HS-27A (cell line): ENCODE measurements around the gene DGCR6.
A peak's percentile ranks its signal among the peaks of the same experiment; 100 is the strongest.
"Not testable (repeated sequence)": the region's sequence is repeated elsewhere in the genome, so short reads cannot be mapped to it uniquely, and the experiment has no call there.

Experiments used
- DNase-seq: peaks from one replicate; pipeline ENCODE4 v3.0.0-alpha.2; 2012; ENCODE audit warnings: low read depth, missing footprints

DGCR6 gene

DNA sequence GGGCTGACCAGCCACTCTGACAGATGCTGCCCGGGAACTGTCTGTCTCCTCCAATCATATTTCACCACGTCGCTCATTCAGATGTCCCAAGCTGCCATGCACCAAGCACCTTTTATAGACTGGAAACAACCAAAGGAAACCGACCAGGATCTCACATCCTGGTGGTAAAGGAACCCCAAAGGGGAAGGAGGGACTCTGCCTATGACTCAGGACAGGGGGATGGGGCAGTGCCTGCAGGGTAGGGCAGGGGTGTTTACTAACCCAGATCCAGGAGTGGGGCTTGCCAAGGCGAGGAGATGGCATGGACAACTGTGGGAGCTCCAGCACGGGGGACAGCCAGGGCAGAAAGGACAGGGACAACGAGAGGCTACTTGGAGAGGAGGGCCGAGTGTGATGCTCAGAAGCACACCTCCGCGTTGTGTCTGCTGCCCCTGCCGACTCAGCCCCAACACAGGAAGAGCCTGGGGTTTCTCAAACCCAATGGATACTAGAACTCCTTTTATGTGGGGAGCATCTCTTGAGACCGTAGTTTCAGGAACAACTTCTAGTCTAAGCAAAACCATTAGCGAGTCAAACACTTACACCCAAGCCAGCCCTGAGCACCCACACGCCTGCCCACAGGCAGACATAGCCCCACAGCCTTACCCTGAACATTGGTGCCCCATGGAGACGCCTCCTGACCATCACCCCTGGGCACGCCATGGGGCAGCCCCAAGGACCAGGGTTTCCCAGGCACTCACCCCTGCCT is 26.0 kb downstream of the DGCR6 start:
- no peak for DNase-seq

- DNase-seq, result no peak
Measured at GRCh38 chr22:18933914-18934313, 27.8 kb downstream of the DGCR6 start.

- DNase-seq, result not testable (repeated sequence)
Measured at GRCh38 chr22:18934688-18935087, 28.6 kb downstream of the DGCR6 start.

- no peak for DNase-seq
Measured at GRCh38 chr22:18935889-18936529, 29.9 kb downstream of the DGCR6 start, which contains the start of gene PRODH. Gene PRODH (minus strand): TSS chr22:18936293. CDS start chr22:18936287, 6 bp downstream.

- not testable (repeated sequence) for DNase-seq
Measured at GRCh38 chr22:18938691-18939090, 32.6 kb downstream of the DGCR6 start.

- DNase-seq, result not testable (repeated sequence)
Measured at GRCh38 chr22:18947105-18947504, 41.0 kb downstream of the DGCR6 start.

GRCh38 chr22:18947905-18948304 is 41.8 kb downstream of the DGCR6 start:
- DNase-seq, result no peak

GRCh38 chr22:18950141-18950540 is 44.0 kb downstream of the DGCR6 start:
- DNase-seq, result no peak

GRCh38 chr22:18952022-18952421 is 45.9 kb downstream of the DGCR6 start:
- DNase-seq, result no peak

DNA sequence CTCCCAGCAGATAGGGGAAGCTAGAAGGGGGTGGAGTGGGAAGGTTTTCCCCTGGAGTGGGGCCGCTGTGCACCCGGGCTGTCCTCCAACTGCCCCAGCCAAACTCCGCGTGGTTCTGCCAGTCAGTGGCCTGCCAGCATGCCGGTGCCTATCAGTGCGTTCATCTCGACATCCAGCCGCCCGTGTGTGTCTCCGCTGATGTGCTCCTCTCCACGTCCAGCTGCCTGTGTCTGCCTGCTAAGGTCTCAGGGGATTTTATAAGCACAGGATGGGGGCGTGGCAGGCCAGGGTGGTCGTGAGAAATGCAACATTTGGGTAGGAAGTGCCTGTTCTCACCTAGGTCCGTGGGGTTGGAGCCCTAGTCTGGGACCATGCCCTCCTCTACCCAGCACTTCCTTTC is 47.0 kb downstream of the DGCR6 start:
- not testable (repeated sequence) for DNase-seq

- DNase-seq, result not testable (repeated sequence)
Measured at GRCh38 chr22:18954303-18954989, 48.3 kb downstream of the DGCR6 start.

- no peak for DNase-seq
Measured at GRCh38 chr22:18954990-18955571, 49.0 kb downstream of the DGCR6 start.

DNA sequence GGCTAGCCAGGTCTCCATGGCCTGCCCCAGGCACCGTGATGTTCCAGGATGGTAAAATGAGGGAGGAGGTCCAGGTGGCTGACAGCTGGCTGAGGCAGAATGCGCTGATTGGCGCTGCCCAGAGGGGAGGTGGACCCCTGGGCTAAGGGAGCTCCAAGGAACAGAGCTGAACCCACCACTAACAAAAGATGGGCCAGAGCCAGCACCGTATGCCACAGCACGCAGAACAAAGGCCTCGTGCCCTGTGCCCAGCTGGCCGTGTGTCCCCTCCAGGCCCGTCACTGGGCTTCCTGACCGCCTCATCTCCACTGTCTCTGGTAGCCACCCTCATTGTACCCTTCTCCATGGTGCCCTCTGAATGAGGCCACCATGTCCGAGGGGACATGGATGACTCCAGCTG is 49.6 kb downstream of the DGCR6 start:
- DNase-seq, result no peak

DNA sequence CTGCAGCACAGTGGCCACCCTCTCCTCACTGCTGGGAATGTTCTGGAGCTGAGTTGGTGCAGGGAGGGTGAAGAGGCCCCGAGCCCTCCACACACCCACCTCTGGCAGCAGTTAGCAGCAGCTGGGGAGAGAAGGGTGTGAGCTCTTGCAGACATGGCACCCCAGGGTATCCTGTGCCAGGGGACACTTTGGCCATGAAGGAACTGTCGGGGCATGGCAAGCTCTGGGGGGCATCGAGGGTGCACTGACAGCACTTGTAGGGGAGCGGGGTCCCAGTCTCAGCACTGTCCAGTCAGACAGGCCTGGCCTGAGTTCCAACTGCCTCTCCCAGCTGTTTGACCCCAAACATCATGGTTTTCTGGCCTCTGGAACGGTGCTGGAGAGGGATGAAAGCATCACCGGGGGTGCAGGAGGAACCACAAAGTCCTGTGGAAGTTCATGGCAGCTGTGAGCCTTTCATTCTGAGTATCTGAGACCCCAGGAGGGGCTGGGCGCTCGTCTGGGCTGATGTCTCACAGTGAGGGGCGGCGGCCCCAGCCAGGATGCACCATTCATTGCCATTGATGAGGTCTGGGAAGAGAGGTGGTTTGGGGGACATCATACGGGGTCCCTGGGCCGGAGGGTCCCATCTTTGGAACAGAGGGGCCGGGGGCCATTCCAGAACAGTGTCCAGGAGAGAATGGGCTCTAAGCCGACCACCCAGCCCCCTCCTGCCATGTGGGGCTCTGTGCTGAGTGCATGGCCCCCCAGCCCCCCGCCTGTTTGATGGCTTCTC is 50.2 kb downstream of the DGCR6 start:
- not testable (repeated sequence) for DNase-seq

- DNase-seq, result not testable (repeated sequence)
Measured at GRCh38 chr22:18956956-18957355, 50.8 kb downstream of the DGCR6 start.

DNA sequence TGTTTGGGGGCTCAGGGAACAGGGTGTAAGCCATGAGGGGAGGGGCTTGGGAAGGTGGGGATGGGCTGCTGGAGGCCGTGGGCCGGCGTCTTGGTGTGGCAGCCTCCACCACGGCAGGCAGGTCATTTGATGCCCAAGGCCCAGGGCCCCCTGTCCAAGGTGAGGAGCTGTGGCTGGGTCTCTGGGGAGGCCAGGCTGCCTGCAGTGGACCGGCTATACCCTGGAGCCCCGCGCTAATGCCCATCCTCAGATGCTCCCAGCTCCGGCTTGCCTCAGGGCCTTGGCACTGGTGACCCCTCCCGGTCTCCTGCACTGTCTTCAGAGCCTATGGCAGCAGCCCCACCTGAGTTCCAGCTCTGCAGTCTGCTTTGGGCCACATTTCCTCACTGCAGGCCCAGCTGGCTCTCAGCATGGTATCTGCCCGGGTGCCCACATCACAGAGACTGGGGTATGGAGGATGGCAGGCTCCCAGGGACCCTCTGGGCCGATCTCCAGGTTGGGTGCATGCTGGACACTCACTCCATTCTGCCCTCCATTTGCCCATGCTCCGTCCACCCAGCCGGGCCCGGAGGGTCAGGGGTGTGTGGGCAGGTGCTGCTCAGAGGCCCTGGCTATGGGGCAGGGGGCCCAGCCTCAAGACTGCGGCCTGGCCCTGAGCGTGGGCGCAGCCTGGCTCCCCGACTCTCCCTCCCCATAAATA is 51.7 kb downstream of the DGCR6 start:
- not testable (repeated sequence) for DNase-seq

- not testable (repeated sequence) for DNase-seq
Measured at GRCh38 chr22:18958321-18958705, 52.2 kb downstream of the DGCR6 start.

DNA sequence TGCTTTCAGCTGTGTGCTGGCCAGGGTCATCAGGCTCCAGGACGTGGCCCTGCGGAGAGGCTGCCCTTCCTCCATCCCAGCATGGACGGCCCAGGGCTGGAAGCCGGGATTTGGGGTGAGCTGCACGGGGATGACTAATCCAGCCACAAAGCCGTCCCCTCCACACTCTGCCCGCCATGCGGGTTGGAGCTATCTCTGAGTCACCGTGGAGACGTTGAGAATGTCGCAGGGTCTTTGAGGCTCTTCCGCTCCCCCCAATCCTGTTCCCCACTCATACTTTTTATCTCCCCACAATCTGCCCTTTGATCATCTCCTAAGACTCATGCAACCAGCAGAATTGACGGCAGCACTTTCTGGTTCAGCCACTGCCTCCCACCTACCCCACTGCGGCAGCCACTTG is 52.6 kb downstream of the DGCR6 start:
- peak; percentile 38 for DNase-seq

- DNase-seq, result not testable (repeated sequence)
Measured at GRCh38 chr22:18959266-18959665, 53.1 kb downstream of the DGCR6 start.

DNA sequence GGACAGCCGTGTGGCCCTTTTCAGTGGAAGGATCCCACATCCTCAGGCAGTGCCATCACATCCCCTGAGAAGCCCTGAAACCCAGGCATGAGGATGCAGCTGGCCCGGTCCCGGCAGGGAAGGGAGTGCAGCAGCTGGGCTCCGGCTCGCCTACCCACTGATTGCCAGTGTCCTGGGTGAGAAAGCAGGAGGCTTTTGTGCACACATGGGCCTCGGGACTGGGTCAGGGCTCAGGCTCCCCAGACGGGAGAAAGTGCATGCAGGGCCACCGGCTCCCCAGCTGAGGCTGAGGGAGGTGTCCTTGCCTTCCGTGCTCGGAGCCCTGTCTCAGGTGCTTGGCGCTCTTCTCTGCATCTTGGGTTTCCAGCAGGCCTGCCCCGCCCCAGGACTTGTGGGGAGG is 53.6 kb downstream of the DGCR6 start:
- not testable (repeated sequence) for DNase-seq
